Activated CD8-positive, alpha-beta memory T cell treated with anti-CD3 and anti-CD28 coated beads, Interleukin-2, amount 10 ng/mL, durations not matched to agents 7 days and 5 days (primary cell): ENCODE data around the gene DLGAP4. TPM values are rescaled to one million over a fixed set of nuclear protein-coding genes. Genes with fewer than 3 reads are reported as not detected.
A peak's percentile ranks its signal among the peaks of the same experiment; 100 is the strongest.

Source experiments
- ATAC-seq: fragments of 150-1000 bp; cut with Tn5 transposase; one replicate; pipeline ENCODE4 v1.10.0; 2021; ENCODE audit warnings: moderate library complexity
- CTCF ChIA-PET: fragments of 350-600 bp; sonication (Branson Sonifier 250); formaldehyde crosslinking; loops from one replicate; lab custom pipeline; 2021; ENCODE audit warnings: antibody characterized with exemption; lab: Charles Lee
- DNase-seq: peaks from one replicate; pipeline ENCODE4 v3.0.0-alpha.2; 2020
- H3K27ac Mint-ChIP-seq: one replicate; pipeline ENCODE4 v1.8.0; 2021; ENCODE audit warnings: mild to moderate bottlenecking, mixed read lengths
- H3K27me3 Mint-ChIP-seq: one replicate; pipeline ENCODE4 v1.8.0; 2021; ENCODE audit warnings: mixed read lengths
- H3K36me3 Mint-ChIP-seq: one replicate; pipeline ENCODE4 v1.8.0; 2021; ENCODE audit warnings: mild to moderate bottlenecking, mixed read lengths
- H3K4me1 Mint-ChIP-seq: one replicate; pipeline ENCODE4 v1.8.0; 2021; ENCODE audit warnings: mixed read lengths
- H3K4me3 Mint-ChIP-seq: one replicate; pipeline ENCODE4 v1.8.0; 2021; ENCODE audit warnings: mild to moderate bottlenecking, moderate library complexity, mixed read lengths
- H3K9me3 Mint-ChIP-seq: one replicate; pipeline ENCODE4 v1.8.0; 2022; ENCODE audit warnings: low read depth, mixed read lengths
- total RNA-seq, 2 experiments: library from RNA; stranded (reverse); gene quantifications; one replicate each; pipeline ENCODE4 v1.2.3, GENCODE V29; 2021

Gene DLGAP4
- total RNA-seq, 2 experiments from 2014 or later, result 18.8 to 19.6 TPM

- ATAC-seq (no peak), DNase-seq (no peak)
- H3K4me3 Mint-ChIP-seq, result no peak overlapping the region
- H3K9me3 Mint-ChIP-seq, result no peaks in the 10 kb centered on the region
- H3K4me1 Mint-ChIP-seq, result no peaks in the 10 kb centered on the region
- CTCF ChIA-PET, result no interaction called here
- H3K27ac Mint-ChIP-seq, result no peak overlapping the region
- H3K36me3 Mint-ChIP-seq, result no peaks in the 10 kb centered on the region
- peaks cover 22% of the 10 kb centered on the region for H3K27me3 Mint-ChIP-seq
These were observed 31.7 kb downstream of the DLGAP4 start for GRCh38 chr20:36337886-36338285.

- H3K27me3 Mint-ChIP-seq, result peaks cover 13% of the 10 kb centered on the region
- no peak overlapping the region for H3K27ac Mint-ChIP-seq
- DNase-seq, result no peak
- CTCF ChIA-PET, result no interaction called here
- ATAC-seq, result no peak
- no peak overlapping the region for H3K4me3 Mint-ChIP-seq
- no peaks in the 10 kb centered on the region for H3K4me1 Mint-ChIP-seq
- H3K36me3 Mint-ChIP-seq, result no peaks in the 10 kb centered on the region
- H3K9me3 Mint-ChIP-seq, result no peaks in the 10 kb centered on the region
These were observed 33.8 kb downstream of the DLGAP4 start for GRCh38 chr20:36339646-36340592.

- Mint-ChIP-seq H3K9me3 (no peaks in the 10 kb centered on the region), H3K27ac (no peak overlapping the region), H3K27me3 (peaks cover 8% of the 10 kb centered on the region), H3K4me3 (no peak overlapping the region), H3K36me3 (no peaks in the 10 kb centered on the region), H3K4me1 (no peaks in the 10 kb centered on the region)
- ATAC-seq (no peak), DNase-seq (no peak)
- CTCF ChIA-PET, result no interaction called here
These were observed 34.5 kb downstream of the DLGAP4 start for GRCh38 chr20:36340593-36340990.

GRCh38 chr20:36341331-36342020 lies 35.3 kb downstream of the DLGAP4 start:
- no peak for ATAC-seq
- H3K9me3 Mint-ChIP-seq, result no peaks in the 10 kb centered on the region
- no peak overlapping the region for H3K27ac Mint-ChIP-seq
- no peaks in the 10 kb centered on the region for H3K4me1 Mint-ChIP-seq
- DNase-seq, result no peak
- H3K4me3 Mint-ChIP-seq, result no peak overlapping the region
- CTCF ChIA-PET, result no interaction called here
- no peaks in the 10 kb centered on the region for H3K27me3 Mint-ChIP-seq
- no peaks in the 10 kb centered on the region for H3K36me3 Mint-ChIP-seq

- Mint-ChIP-seq H3K36me3 (no peaks in the 10 kb centered on the region), H3K27me3 (no peaks in the 10 kb centered on the region), H3K4me1 (no peaks in the 10 kb centered on the region), H3K4me3 (no peak overlapping the region), H3K27ac (no peak overlapping the region), H3K9me3 (no peaks in the 10 kb centered on the region)
- ATAC-seq (no peak), DNase-seq (no peak)
- CTCF ChIA-PET, result interaction anchor here (0.6 kb wide), 1 partner anchor 101 kb away, joined by 4 read pairs; no protein-coding TSS in a partner anchor
These were observed 36.4 kb downstream of the DLGAP4 start for GRCh38 chr20:36342331-36343120.

GRCh38 chr20:36343641-36344040 lies 37.5 kb downstream of the DLGAP4 start:
- no peak for DNase-seq

GRCh38 chr20:36344517-36345132 lies 38.5 kb downstream of the DLGAP4 start:
- no peaks in the 10 kb centered on the region for H3K9me3 Mint-ChIP-seq
- CTCF ChIA-PET, result interaction anchor here (0.5 kb wide), 1 partner anchor 142 kb away, joined by 3 read pairs; no protein-coding TSS in a partner anchor
- H3K4me3 Mint-ChIP-seq, result no peak overlapping the region
- ATAC-seq (no peak), DNase-seq (peak; percentile 48)
- H3K4me1 Mint-ChIP-seq, result no peaks in the 10 kb centered on the region
- no peak overlapping the region for H3K27ac Mint-ChIP-seq
- no peaks in the 10 kb centered on the region for H3K36me3 Mint-ChIP-seq
- H3K27me3 Mint-ChIP-seq, result no peaks in the 10 kb centered on the region

More at GRCh38 chr20:36343641-36344040, 37.5 kb downstream of the DLGAP4 start:
- no peaks in the 10 kb centered on the region for H3K36me3 Mint-ChIP-seq
- H3K4me1 Mint-ChIP-seq, result no peaks in the 10 kb centered on the region
- H3K27ac Mint-ChIP-seq, result no peak overlapping the region
- ATAC-seq, result no peak
- no peak overlapping the region for H3K4me3 Mint-ChIP-seq
- no peaks in the 10 kb centered on the region for H3K9me3 Mint-ChIP-seq
- no peaks in the 10 kb centered on the region for H3K27me3 Mint-ChIP-seq
- CTCF ChIA-PET, result no interaction called here

- H3K27me3 Mint-ChIP-seq, result no peaks in the 10 kb centered on the region
- CTCF ChIA-PET, result no interaction called here
- no peaks in the 10 kb centered on the region for H3K9me3 Mint-ChIP-seq
- no peak overlapping the region for H3K4me3 Mint-ChIP-seq
- H3K27ac Mint-ChIP-seq, result no peak overlapping the region
- DNase-seq (no peak), ATAC-seq (no peak)
- no peaks in the 10 kb centered on the region for H3K4me1 Mint-ChIP-seq
- no peaks in the 10 kb centered on the region for H3K36me3 Mint-ChIP-seq
These were observed 40.1 kb downstream of the DLGAP4 start for GRCh38 chr20:36346256-36346655.

- ATAC-seq (no peak), DNase-seq (no peak)
- CTCF ChIA-PET, result no interaction called here
- Mint-ChIP-seq H3K27ac (no peak overlapping the region), H3K4me1 (no peaks in the 10 kb centered on the region), H3K27me3 (peaks cover 4% of the 10 kb centered on the region), H3K4me3 (no peak overlapping the region), H3K36me3 (no peaks in the 10 kb centered on the region), H3K9me3 (no peaks in the 10 kb centered on the region)
These were observed 43.4 kb downstream of the DLGAP4 start for GRCh38 chr20:36349384-36350170.

GRCh38 chr20:36350439-36350838 lies 44.3 kb downstream of the DLGAP4 start:
- Mint-ChIP-seq H3K27ac (no peak overlapping the region), H3K36me3 (no peaks in the 10 kb centered on the region), H3K4me1 (no peaks in the 10 kb centered on the region), H3K27me3 (peaks cover 4% of the 10 kb centered on the region), H3K9me3 (no peaks in the 10 kb centered on the region), H3K4me3 (no peak overlapping the region)
- CTCF ChIA-PET, result no interaction called here
- DNase-seq (no peak), ATAC-seq (no peak)

- Mint-ChIP-seq H3K27ac (no peak overlapping the region), H3K27me3 (peaks cover 4% of the 10 kb centered on the region), H3K4me1 (no peaks in the 10 kb centered on the region), H3K36me3 (no peaks in the 10 kb centered on the region), H3K4me3 (no peak overlapping the region), H3K9me3 (no peaks in the 10 kb centered on the region)
- DNase-seq (no peak), ATAC-seq (no peak)
- CTCF ChIA-PET, result no interaction called here
These were observed 45.8 kb downstream of the DLGAP4 start for GRCh38 chr20:36351937-36352336.

- DNase-seq (no peak), ATAC-seq (no peak)
- Mint-ChIP-seq H3K9me3 (no peaks in the 10 kb centered on the region), H3K27ac (no peak overlapping the region), H3K4me3 (no peak overlapping the region), H3K27me3 (peaks cover 4% of the 10 kb centered on the region), H3K36me3 (no peaks in the 10 kb centered on the region), H3K4me1 (no peaks in the 10 kb centered on the region)
- CTCF ChIA-PET, result no interaction called here
These were observed 46.9 kb downstream of the DLGAP4 start for GRCh38 chr20:36352843-36353553.
